DOHH2 (cell line): ENCODE data around the gene KLHL30.

ENCODE experiments used
- EZH2phosphoT487 ChIP-seq: fragments of 200-600 bp; sonication (generic); IDR thresholded peaks from 2 replicates; pipeline ENCODE4 v1.6.1; 2017; ENCODE audit warnings: borderline replicate concordance, mild to moderate bottlenecking, antibody characterized with exemption, low read length, moderate library complexity, mixed read lengths
- TF ChIP-seq, protein P1 (sequence below): fragments of 200-600 bp; sonication (generic); IDR thresholded peaks from one replicate; pipeline ENCODE4 v1.5.1; 2014; ENCODE audit warnings: antibody characterized with exemption, mild to moderate bottlenecking, low read depth, low read length; ENCODE audit not compliant: poor library complexity, severe bottlenecking

DNA sequence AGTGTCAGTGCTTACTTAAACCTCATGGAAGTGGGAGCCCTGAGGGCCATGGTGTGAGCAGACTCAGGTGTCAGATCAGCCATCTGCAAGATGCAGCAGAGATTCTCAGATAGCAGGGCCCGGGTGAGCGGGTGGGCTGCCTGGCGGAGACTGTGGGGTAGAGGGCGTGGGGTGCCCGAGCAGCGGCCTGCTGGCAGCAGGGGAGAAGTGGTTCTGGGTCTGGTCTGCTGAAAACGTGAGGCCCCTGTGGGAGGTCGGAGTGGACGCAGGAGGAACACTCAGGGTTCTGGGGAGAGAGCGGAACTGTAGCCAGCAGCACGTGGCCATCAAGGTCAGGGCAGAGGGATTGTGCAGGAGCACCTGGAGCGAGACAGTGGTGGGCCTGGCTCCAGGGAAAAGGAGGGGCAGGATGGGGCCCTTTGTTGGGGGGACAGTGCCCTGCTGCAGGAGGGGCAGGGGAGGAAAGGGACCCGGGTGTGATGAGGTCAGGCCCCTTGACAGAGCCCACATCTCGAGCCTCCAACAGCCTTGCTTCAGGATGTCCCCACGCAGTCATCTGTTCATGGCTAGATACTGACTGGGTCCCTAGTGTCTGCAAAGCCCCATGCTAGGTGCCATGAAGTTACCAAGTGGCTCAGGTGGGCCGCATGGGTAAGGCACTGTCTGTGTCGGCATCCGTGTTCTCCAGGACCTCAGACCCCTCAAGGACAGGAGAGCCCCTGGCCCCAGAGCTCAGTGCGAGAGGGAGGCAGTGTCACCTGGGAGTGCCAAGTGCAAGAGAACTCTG, 41.1 kb upstream of the KLHL30 start:
- TF ChIP-seq, protein P1, sequence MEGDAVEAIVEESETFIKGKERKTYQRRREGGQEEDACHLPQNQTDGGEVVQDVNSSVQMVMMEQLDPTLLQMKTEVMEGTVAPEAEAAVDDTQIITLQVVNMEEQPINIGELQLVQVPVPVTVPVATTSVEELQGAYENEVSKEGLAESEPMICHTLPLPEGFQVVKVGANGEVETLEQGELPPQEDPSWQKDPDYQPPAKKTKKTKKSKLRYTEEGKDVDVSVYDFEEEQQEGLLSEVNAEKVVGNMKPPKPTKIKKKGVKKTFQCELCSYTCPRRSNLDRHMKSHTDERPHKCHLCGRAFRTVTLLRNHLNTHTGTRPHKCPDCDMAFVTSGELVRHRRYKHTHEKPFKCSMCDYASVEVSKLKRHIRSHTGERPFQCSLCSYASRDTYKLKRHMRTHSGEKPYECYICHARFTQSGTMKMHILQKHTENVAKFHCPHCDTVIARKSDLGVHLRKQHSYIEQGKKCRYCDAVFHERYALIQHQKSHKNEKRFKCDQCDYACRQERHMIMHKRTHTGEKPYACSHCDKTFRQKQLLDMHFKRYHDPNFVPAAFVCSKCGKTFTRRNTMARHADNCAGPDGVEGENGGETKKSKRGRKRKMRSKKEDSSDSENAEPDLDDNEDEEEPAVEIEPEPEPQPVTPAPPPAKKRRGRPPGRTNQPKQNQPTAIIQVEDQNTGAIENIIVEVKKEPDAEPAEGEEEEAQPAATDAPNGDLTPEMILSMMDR = no peak
- TF ChIP-seq EZH2phosphoT487 = no peak
